HepG2 (cell line): Measurements from ENCODE around the gene PHF21B. TPM values are rescaled to one million over a fixed set of nuclear protein-coding genes. Genes with fewer than 3 reads are reported as not detected.

Experiments used
- ATAC-seq: fragments of 200-7000 bp; cut with Tn5 transposase; 3 replicates; pipeline ENCODE4 v1.9.1; 2020; ENCODE audit warnings: mild to moderate bottlenecking, moderate library complexity
- BruUV-seq: library from RNA; stranded (reverse); fragments of 400-500 nt; replicated peaks from 2 replicates; lab custom pipeline; 2021; lab: Mats Ljungman, UMichigan
- CTCF ChIA-PET: fragments of 300-600 bp; formaldehyde crosslinking; extraction: SDS; loops from one replicate; lab custom pipeline; 2021; ENCODE audit warnings: low total read pairs, inconsistent platforms, low intra/inter-chr PET ratio; lab: Yijun Ruan, JAX
- POLR2A ChIA-PET: fragments of 350-600 bp; sonication (Branson Sonifier 250); formaldehyde crosslinking; loops from one replicate; lab custom pipeline; 2020; ENCODE audit warnings: antibody characterized with exemption, inconsistent platforms; lab: Yijun Ruan, JAX
- DNase-seq: peaks from one replicate; pipeline ENCODE4 v3.0.0-alpha.2; 2015; ENCODE audit warnings: low spot score
- FAIRE-seq: peaks from 3 replicates; lab custom pipeline; 2011; peaks lifted over from hg19 to GRCh38; lab: Jason Lieb, UNC
- H2AFZ ChIP-seq: one replicate; pipeline ENCODE4 v1.6.1; 2011; ENCODE audit warnings: low read length, inconsistent platforms
- H3K27ac ChIP-seq: fragments of 300-600 bp; 3 replicates; pipeline ENCODE4 v1.8.0; 2011; ENCODE audit warnings: mixed run types, mild to moderate bottlenecking, mixed read lengths, low read length, inconsistent platforms; ENCODE audit not compliant: insufficient read depth; ENCODE audit errors: extremely low read length
- H3K27me3 ChIP-seq, 2 experiments: fragments of 200-600 bp in 1 of 2; 2 replicates in 1 of 2; 3 replicates in 1 of 2; pipeline versions ENCODE4 v1.6.0 to v1.8.0; 2011; ENCODE audit warnings: low read length in 2 of 2, mild to moderate bottlenecking in 2 of 2, moderate library complexity in 2 of 2, inconsistent platforms in 1 of 2; ENCODE audit not compliant: insufficient read depth in 2 of 2, control insufficient read depth in 1 of 2
- H3K36me3 ChIP-seq, 2 experiments: fragments of 200-600 bp in 1 of 2; replicated peaks in 1 of 2; 2 replicates in 1 of 2; 3 replicates in 1 of 2; pipeline versions ENCODE4 v1.5.1 to v1.8.0; 2011; ENCODE audit warnings: low read length in 2 of 2, inconsistent platforms in 1 of 2; ENCODE audit not compliant: insufficient read depth in 2 of 2, control insufficient read depth in 1 of 2
- H3K4me1 ChIP-seq: 2 replicates; pipeline ENCODE4 v1.5.1; 2012; ENCODE audit warnings: low read length, inconsistent platforms; ENCODE audit not compliant: insufficient read depth
- H3K4me2 ChIP-seq: 2 replicates; pipeline ENCODE4 v1.6.0; 2011; ENCODE audit warnings: low read depth, low read length, inconsistent platforms
- H3K4me3 ChIP-seq, 3 experiments: fragments of 200-600 bp in 1 of 3; sonication (generic), shearing (Covaris generic) in 1 of 3; replicated peaks in 1 of 3; 2 replicates each; pipeline ENCODE4 v1.5.1; 2011 to 2016; ENCODE audit warnings: low read length in 3 of 3, inconsistent platforms in 2 of 3, low read depth in 2 of 3, mild to moderate bottlenecking in 2 of 3, control low read depth in 1 of 3, mixed read lengths in 1 of 3; ENCODE audit not compliant: insufficient read depth in 1 of 3
- H3K79me2 ChIP-seq: one replicate; pipeline ENCODE4 v1.6.1; 2011; ENCODE audit warnings: low read length, inconsistent platforms; ENCODE audit not compliant: insufficient read depth
- H3K9ac ChIP-seq: 2 replicates; pipeline ENCODE4 v1.6.0; 2011; ENCODE audit warnings: mild to moderate bottlenecking, low read depth, low read length, inconsistent platforms; ENCODE audit not compliant: insufficient read depth
- H3K9me3 ChIP-seq: 2 replicates; pipeline ENCODE4 v1.5.1; 2012; ENCODE audit warnings: mild to moderate bottlenecking, low read length
- H4K20me1 ChIP-seq: 2 replicates; pipeline ENCODE4 v1.6.0; 2011; ENCODE audit warnings: inconsistent platforms, mild to moderate bottlenecking, low read length, moderate library complexity; ENCODE audit not compliant: insufficient read depth
- CBX5 ChIP-seq: sonication (generic); formaldehyde crosslinking; IDR thresholded peaks from 2 replicates; pipeline ENCODE4 v1.4.0; 2020; ENCODE audit warnings: missing genetic modification reagents, borderline replicate concordance
- KAT8 ChIP-seq: IDR thresholded peaks from 2 replicates; pipeline ENCODE4 v1.6.1; 2016; ENCODE audit warnings: missing genetic modification reagents, missing compliant biosample characterization
- KLF11 ChIP-seq: IDR thresholded peaks from 2 replicates; pipeline ENCODE4 v1.6.1; 2016; ENCODE audit warnings: missing compliant biosample characterization
- MAFK ChIP-seq, 2 experiments: IDR thresholded peaks in 1 of 2; conservative IDR thresholded peaks in 1 of 2; 2 replicates each; pipeline ENCODE4 v1.6.1; 2011; ENCODE audit warnings: improper control_type of control experiment in 2 of 2, low read length in 2 of 2
- MAZ ChIP-seq, 2 experiments: sonication (generic) in 1 of 2; formaldehyde crosslinking in 1 of 2; IDR thresholded peaks; 2 replicates each; pipeline versions ENCODE4 v1.5.0 to v1.6.1; 2012 to 2020; ENCODE audit warnings: low read depth in 2 of 2, mild to moderate bottlenecking in 2 of 2, borderline replicate concordance in 1 of 2, improper control_type of control experiment in 1 of 2, low read length in 1 of 2, missing genetic modification reagents in 1 of 2, moderate library complexity in 1 of 2
- MLLT10 ChIP-seq: sonication (generic); formaldehyde crosslinking; IDR thresholded peaks from 2 replicates; pipeline ENCODE4 v1.4.0; 2020; ENCODE audit warnings: missing genetic modification reagents
- MYNN ChIP-seq: sonication (generic); formaldehyde crosslinking; IDR thresholded peaks from 2 replicates; pipeline ENCODE4 v1.4.0; 2020; ENCODE audit warnings: mild to moderate bottlenecking, low read depth, missing genetic modification reagents
- NFIB ChIP-seq: sonication (generic); formaldehyde crosslinking; IDR thresholded peaks from 2 replicates; pipeline ENCODE4 v1.9.0; 2021; ENCODE audit warnings: missing genetic modification reagents, mild to moderate bottlenecking, borderline replicate concordance
- SIN3B ChIP-seq: fragments of 150-350 bp; IDR thresholded peaks from 2 replicates; pipeline ENCODE4 v1.6.1; 2014; ENCODE audit warnings: low read length
- ZBTB7A ChIP-seq: sonication (generic); formaldehyde crosslinking; IDR thresholded peaks from 2 replicates; pipeline ENCODE4 v1.8.0; 2022; ENCODE audit warnings: mild to moderate bottlenecking, missing genetic modification reagents
- ZNF205 ChIP-seq: IDR thresholded peaks from 2 replicates; pipeline ENCODE4 v1.6.1; 2018; ENCODE audit warnings: missing biosample characterization, missing genetic modification reagents
- ZNF777 ChIP-seq: sonication (generic); formaldehyde crosslinking; IDR thresholded peaks from 2 replicates; pipeline ENCODE4 v1.4.0; 2020; ENCODE audit warnings: missing genetic modification reagents
- ZNF850 ChIP-seq: sonication (generic); formaldehyde crosslinking; conservative IDR thresholded peaks from 2 replicates; pipeline ENCODE4 v1.9.0; 2021; ENCODE audit warnings: mild to moderate bottlenecking, missing genetic modification reagents
- WGBS: methylation state at CpG from one replicate; pipeline ENCODE4 v1.1.6; 2017; ENCODE audit warnings: low lambda C conversion rate; 5-methylcytosine and 5-hydroxymethylcytosine counted together
- in situ Hi-C: cut with HindIII; loops from 2 replicates; pipeline ENCODE4 v1.10.0; 2017; ENCODE audit warnings: low pct_unique_long_range_greater_than_20kb; ENCODE audit not compliant: extremely low pct_ligation_motif_present
- intact Hi-C: fragments of 100-400 bp; cut with micrococcal nuclease; formaldehyde crosslinking; loops from one replicate; pipeline ENCODE4 v1.10.0; 2022; ENCODE audit not compliant: unreplicated experiment
- polyA plus RNA-seq, 8 experiments: library from polyadenylated mRNA; depleted of rRNA in 3 of 8; stranded (reverse) in 7 of 8; unstranded in 1 of 8; fragments of >200 nt; fragmentation: Illumina TruSeq in 4 of 8; extraction: Trizol in 4 of 8; gene quantifications; 2 replicates each; pipeline versions ENCODE4 v1.2.1 to v1.2.3, GENCODE V29; 2011 to 2016; ENCODE audit warnings: low read depth in 4 of 8, missing spikeins in 1 of 8, mixed read lengths in 1 of 8; ENCODE audit not compliant: insufficient read depth in 1 of 8
- total RNA-seq, 5 experiments: library from RNA; depleted of rRNA; stranded (reverse); fragments of >200 nt; fragmentation: Illumina TruSeq; extraction: Trizol; gene quantifications; 2 replicates each; pipeline ENCODE4 v1.2.3, GENCODE V29; 2016; ENCODE audit warnings: low read depth in 1 of 5
- TF ChIP-seq, protein P1 (sequence below): sonication (generic); formaldehyde crosslinking; conservative IDR thresholded peaks from 2 replicates; pipeline ENCODE4 v1.8.0; 2022; ENCODE audit warnings: mild to moderate bottlenecking, moderate library complexity, missing genetic modification reagents
- TF ChIP-seq, protein P2 (sequence below): sonication (generic); formaldehyde crosslinking; conservative IDR thresholded peaks from 2 replicates; pipeline ENCODE4 v1.8.1; 2023; ENCODE audit warnings: missing genetic modification reagents
- TF ChIP-seq, protein P3 (sequence below): IDR thresholded peaks from 2 replicates; pipeline ENCODE4 v1.6.1; 2018; ENCODE audit warnings: missing genetic modification reagents, mild to moderate bottlenecking, missing compliant biosample characterization

PHF21B gene
- total and polyA plus RNA-seq, 2 of the 13 experiments (the other 11 are each of a cell fraction or from before 2014, with no cell fraction given), result not detected

DNA sequence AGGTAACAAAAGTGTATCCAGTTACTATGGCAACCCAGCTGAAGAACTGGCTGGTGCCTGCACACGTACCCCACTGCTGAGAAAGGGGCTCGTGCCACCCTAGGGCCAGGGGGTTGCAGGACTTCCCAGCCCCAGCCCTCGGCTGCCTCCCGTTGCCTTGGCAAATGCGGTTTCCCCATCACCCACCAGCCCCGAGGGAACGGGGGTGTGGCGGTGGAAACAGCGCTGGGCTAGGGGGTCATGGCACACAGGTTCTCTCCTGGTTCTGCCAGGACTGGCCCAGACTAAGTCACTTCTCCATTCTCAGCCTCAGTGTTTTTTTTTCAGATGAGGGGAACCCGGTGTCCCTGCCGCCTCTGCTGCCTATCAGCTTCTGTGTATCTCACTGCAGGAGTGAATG, 27.9 kb downstream of the PHF21B start:
- FAIRE-seq, result no peak
- no peaks in the 10 kb centered on the region for H3K36me3 ChIP-seq
- H3K4me3 ChIP-seq, result no peak overlapping the region
- TF ChIP-seq SIN3B (no peak), MYNN (no peak), ZNF777 (CRISPR knock-in tag) (no peak)
- TF ChIP-seq, all 625 proteins: peak for 0
- ChIA-PET CTCF (no interaction called here), POLR2A (no interaction called here)
- Histone ChIP-seq H2AFZ (no peak overlapping the region), H4K20me1 (no peaks in the 10 kb centered on the region), H3K4me2 (no peak overlapping the region), H3K4me1 (no peaks in the 10 kb centered on the region), H3K27ac (no peak overlapping the region), H3K9me3 (no peaks in the 10 kb centered on the region), H3K9ac (no peak overlapping the region), H3K27me3 (peaks cover 4 to 42% of the 10 kb centered on the region in 2 experiments), H3K79me2 (no peaks in the 10 kb centered on the region)
- intact Hi-C loops, result no loop called here
- ATAC-seq (no peak), DNase-seq (no peak)
- in situ Hi-C loops, result no loop called here
- no TSS peak for BruUV-seq
- WGBS, result 26% methylated on average over 3 of the region's 11 CpGs

DNA sequence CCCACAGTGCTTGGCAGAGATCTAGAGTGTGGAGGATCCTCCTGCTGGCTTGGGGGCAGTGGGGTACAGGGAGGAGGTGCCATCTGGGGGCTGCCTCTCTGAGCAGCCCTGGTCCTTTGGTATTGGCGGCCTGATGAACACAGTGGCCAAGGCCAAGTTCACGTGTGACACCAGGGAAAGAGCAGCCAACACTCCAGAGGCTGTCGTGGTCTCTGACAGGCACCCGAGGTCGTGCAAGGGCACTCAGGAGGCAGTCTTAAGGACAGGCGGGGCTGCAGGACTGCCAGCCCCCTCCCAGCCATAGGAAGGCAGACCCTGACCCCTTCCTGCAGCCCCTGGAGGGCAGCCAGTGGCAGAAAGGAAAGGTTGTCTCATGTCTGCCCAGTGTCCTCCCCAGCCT, 30.7 kb downstream of the PHF21B start:
- Histone ChIP-seq H3K36me3 (no peaks in the 10 kb centered on the region), H3K9me3 (no peaks in the 10 kb centered on the region)
- TF ChIP-seq MLLT10 (CRISPR knock-in tag) (no peak), ZNF205 (CRISPR knock-in tag) (no peak), CBX5 (CRISPR knock-in tag) (no peak), MAFK (conservative IDR thresholded peaks at IDR 0.05 in 1 of 2, IDR thresholded peaks at IDR 0.05 in 1 of 2; ENCODE audit: low read length in 2 of 2) (no peak), ZNF850 (no peak), SIN3B (no peak), MAZ (IDR thresholded peaks at IDR 0.05; ENCODE audit: borderline replicate concordance, low read depth, low read length) (no peak), MAZ (CRISPR knock-in tag; IDR thresholded peaks at IDR 0.05; ENCODE audit: low read depth) (no peak), KAT8 (CRISPR knock-in tag) (no peak), NFIB (CRISPR knock-in tag) (no peak), KLF11 (CRISPR knock-in tag) (no peak), ZBTB7A (no peak)
- TF ChIP-seq, protein P1, sequence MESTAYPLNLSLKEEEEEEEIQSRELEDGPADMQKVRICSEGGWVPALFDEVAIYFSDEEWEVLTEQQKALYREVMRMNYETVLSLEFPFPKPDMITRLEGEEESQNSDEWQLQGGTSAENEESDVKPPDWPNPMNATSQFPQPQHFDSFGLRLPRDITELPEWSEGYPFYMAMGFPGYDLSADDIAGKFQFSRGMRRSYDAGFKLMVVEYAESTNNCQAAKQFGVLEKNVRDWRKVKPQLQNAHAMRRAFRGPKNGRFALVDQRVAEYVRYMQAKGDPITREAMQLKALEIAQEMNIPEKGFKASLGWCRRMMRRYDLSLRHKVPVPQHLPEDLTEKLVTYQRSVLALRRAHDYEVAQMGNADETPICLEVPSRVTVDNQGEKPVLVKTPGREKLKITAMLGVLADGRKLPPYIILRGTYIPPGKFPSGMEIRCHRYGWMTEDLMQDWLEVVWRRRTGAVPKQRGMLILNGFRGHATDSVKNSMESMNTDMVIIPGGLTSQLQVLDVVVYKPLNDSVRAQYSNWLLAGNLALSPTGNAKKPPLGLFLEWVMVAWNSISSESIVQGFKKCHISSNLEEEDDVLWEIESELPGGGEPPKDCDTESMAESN, result no peak
- TF ChIP-seq, protein P2, sequence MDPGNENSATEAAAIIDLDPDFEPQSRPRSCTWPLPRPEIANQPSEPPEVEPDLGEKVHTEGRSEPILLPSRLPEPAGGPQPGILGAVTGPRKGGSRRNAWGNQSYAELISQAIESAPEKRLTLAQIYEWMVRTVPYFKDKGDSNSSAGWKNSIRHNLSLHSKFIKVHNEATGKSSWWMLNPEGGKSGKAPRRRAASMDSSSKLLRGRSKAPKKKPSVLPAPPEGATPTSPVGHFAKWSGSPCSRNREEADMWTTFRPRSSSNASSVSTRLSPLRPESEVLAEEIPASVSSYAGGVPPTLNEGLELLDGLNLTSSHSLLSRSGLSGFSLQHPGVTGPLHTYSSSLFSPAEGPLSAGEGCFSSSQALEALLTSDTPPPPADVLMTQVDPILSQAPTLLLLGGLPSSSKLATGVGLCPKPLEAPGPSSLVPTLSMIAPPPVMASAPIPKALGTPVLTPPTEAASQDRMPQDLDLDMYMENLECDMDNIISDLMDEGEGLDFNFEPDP (CRISPR knock-in tag), result no peak
- TF ChIP-seq, protein P3, sequence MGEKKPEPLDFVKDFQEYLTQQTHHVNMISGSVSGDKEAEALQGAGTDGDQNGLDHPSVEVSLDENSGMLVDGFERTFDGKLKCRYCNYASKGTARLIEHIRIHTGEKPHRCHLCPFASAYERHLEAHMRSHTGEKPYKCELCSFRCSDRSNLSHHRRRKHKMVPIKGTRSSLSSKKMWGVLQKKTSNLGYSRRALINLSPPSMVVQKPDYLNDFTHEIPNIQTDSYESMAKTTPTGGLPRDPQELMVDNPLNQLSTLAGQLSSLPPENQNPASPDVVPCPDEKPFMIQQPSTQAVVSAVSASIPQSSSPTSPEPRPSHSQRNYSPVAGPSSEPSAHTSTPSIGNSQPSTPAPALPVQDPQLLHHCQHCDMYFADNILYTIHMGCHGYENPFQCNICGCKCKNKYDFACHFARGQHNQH, result no peak
- TF ChIP-seq, all 625 proteins: peak for 0
- FAIRE-seq (no peak), DNase-seq (no peak), ATAC-seq (no peak)
- Histone ChIP-seq H3K4me3 (no peak overlapping the region), H3K79me2 (no peaks in the 10 kb centered on the region), H2AFZ (no peak overlapping the region), H3K27ac (no peak overlapping the region), H3K4me1 (no peaks in the 10 kb centered on the region), H3K27me3 (peaks cover 4 to 42% of the 10 kb centered on the region in 2 experiments), H3K9ac (no peak overlapping the region), H3K4me2 (no peak overlapping the region), H4K20me1 (0 out of 2 replicates have a peak, but pooled peaks cover 6% of the 10 kb centered on the region)
- in situ Hi-C loops, result no loop called here
- no CpG with 5 or more reads among the region's 6 CpGs for WGBS
- BruUV-seq, result no TSS peak
- intact Hi-C loops, result no loop called here
- ChIA-PET POLR2A (no interaction called here), CTCF (no interaction called here)
